Skin epidermis (tissue), 12 donors: ENCODE data around the gene AQP12A.

Experiments
- H3K27ac ChIP-seq, 21 experiments: fragments of 200-600 bp; sonication (generic) in 11 of 21; one replicate each; pipeline ENCODE4 v1.5.0; 2020; ENCODE audit warnings: mild to moderate bottlenecking in 3 of 21, inconsistent platforms in 2 of 21, moderate library complexity in 2 of 21
- H3K4me3 ChIP-seq, 7 experiments: fragments of 200-600 bp; sonication (generic) in 2 of 7; one replicate each; pipeline ENCODE4 v1.5.0; 2020; ENCODE audit warnings: inconsistent platforms in 2 of 7, mild to moderate bottlenecking in 2 of 7, moderate library complexity in 1 of 7

AQP12A gene

GRCh38 chr2:240733803-240734495 is 42.3 kb downstream of the AQP12A start:
- Histone ChIP-seq H3K4me3 (no peak overlapping the region), H3K27ac (no peak overlapping the region)

GRCh38 chr2:240734756-240735155 is 43.1 kb downstream of the AQP12A start:
- H3K27ac ChIP-seq, result no peak overlapping the region

GRCh38 chr2:240735476-240735875 is 43.8 kb downstream of the AQP12A start:
- no peak overlapping the region for H3K27ac ChIP-seq

More at GRCh38 chr2:240734756-240735155, 43.1 kb downstream of the AQP12A start:
- no peak overlapping the region for H3K4me3 ChIP-seq

GRCh38 chr2:240736281-240737250 is 44.9 kb downstream of the AQP12A start:
- H3K4me3 ChIP-seq, result no peak overlapping the region

More at GRCh38 chr2:240735476-240735875, 43.8 kb downstream of the AQP12A start:
- H3K4me3 ChIP-seq, result no peak overlapping the region

GRCh38 chr2:240737512-240737911 is 45.8 kb downstream of the AQP12A start:
- H3K27ac ChIP-seq, result no peak overlapping the region
- H3K4me3 ChIP-seq, result no peak overlapping the region

More at GRCh38 chr2:240736281-240737250, 44.9 kb downstream of the AQP12A start:
- H3K27ac ChIP-seq, result no peak overlapping the region

- no peak overlapping the region for H3K4me3 ChIP-seq
Measured at GRCh38 chr2:240737958-240738357, 46.3 kb downstream of the AQP12A start.

GRCh38 chr2:240739797-240740196 is 48.1 kb downstream of the AQP12A start:
- H3K27ac ChIP-seq, result no peak overlapping the region
- H3K4me3 ChIP-seq, result no peak overlapping the region

More at GRCh38 chr2:240737958-240738357, 46.3 kb downstream of the AQP12A start:
- H3K27ac ChIP-seq, result no peak overlapping the region

GRCh38 chr2:240741091-240741490 is 49.4 kb downstream of the AQP12A start:
- H3K4me3 ChIP-seq, result no peak overlapping the region
- H3K27ac ChIP-seq, result no peak overlapping the region

- no peak overlapping the region for H3K4me3 ChIP-seq
Measured at GRCh38 chr2:240742602-240743095, 51.0 kb downstream of the AQP12A start.

GRCh38 chr2:240745456-240745855 is 53.8 kb downstream of the AQP12A start:
- H3K4me3 ChIP-seq, result no peak overlapping the region
- H3K27ac ChIP-seq, result no peak overlapping the region

More at GRCh38 chr2:240742602-240743095, 51.0 kb downstream of the AQP12A start:
- no peak overlapping the region for H3K27ac ChIP-seq

GRCh38 chr2:240745962-240746361 is 54.3 kb downstream of the AQP12A start:
- Histone ChIP-seq H3K4me3 (no peak overlapping the region), H3K27ac (no peak overlapping the region)

- H3K27ac ChIP-seq, result no peak overlapping the region
- H3K4me3 ChIP-seq, result no peak overlapping the region
Measured at GRCh38 chr2:240746671-240747070, 55.0 kb downstream of the AQP12A start.

GRCh38 chr2:240747256-240747655 is 55.6 kb downstream of the AQP12A start:
- Histone ChIP-seq H3K27ac (no peak overlapping the region), H3K4me3 (no peak overlapping the region)
